CD4-positive, alpha-beta T cell treated with Interleukin-10 for 1 hour (primary cell): ENCODE results near the gene STAG1.
A peak's percentile ranks its signal among the peaks of the same experiment; 100 is the strongest.
"Not testable (repeated sequence)": the region's sequence is repeated elsewhere in the genome, so short reads cannot be mapped to it uniquely, and the experiment has no call there.

Experiments
- DNase-seq: peaks from one replicate; pipeline ENCODE4 v3.0.0-alpha.2; 2020

STAG1 gene

DNA sequence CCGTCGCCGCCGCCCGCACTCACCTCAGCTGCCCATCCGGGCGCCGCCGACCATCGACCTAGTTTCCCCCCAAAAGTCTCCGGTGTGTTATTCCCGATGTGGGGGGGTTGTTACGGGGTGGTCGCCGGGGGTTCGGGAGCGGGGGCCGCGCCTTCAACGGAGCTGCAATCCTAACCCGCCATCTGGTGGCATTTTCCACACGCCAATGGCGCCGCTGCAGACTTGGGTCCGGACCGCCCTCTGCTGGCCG lies at the start of gene STAG1:
TSS of gene STAG1 (minus strand) at position 207 of the 250 bp plus-strand sequence. CDS start 121,480 bp downstream, outside the sequence.
- no peak for DNase-seq

DNA sequence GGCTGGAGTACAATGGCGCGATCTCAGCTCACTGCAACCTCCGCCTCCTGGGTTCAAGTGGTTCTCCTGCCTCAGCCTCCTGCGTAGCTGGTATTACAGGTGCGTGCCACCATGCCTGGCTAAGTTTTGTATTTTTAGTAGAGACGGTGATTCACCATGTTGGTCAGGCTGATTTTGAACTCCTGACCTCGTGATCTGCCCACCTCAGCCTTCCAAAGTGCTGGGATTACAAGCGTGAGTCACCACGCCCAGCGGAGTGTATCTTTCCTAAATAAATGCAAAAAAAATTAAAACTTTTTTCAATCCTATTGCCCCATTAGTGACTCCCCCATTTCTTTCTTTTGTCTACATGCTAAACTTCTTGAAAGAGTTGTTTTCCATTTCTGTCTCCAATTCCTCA lies 49.0 kb upstream of the STAG1 start:
- not testable (repeated sequence) for DNase-seq

DNA sequence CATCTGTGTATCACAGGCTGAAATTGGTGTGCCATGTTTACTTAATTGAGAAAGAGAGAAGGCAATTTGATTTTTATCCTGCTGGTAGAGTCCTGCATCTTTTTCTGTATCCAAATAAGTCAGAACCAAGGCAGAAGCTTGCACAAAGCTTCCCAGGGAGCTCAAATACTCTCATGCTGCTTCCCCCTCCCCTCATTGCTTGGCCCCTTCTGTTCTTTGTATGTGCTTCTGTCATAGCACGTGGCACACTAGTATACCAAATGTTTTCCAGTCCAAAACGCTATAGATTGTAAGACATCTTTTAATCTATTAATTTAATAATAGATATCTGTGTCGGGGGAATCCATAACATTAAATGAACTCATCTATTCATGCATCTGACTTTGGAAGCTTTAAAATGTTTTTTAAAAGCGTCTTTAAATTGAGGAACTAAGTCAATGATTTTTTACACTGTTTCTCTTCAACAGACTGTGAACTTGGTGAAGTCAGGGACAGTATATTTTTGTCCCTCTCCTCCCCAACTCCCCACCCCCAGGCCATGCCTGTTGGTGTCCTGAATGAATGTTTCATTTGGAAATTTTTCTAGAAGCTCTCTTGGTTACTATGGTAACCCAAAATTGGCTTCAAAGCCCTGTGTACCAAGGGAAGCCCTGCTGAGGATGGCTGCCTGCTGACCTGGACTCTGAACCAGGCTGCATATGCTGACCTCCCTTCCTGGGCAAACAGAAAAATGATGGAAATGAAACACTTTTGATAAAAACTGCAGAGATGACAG lies 40.6 kb upstream of the STAG1 start:
- no peak for DNase-seq

DNA sequence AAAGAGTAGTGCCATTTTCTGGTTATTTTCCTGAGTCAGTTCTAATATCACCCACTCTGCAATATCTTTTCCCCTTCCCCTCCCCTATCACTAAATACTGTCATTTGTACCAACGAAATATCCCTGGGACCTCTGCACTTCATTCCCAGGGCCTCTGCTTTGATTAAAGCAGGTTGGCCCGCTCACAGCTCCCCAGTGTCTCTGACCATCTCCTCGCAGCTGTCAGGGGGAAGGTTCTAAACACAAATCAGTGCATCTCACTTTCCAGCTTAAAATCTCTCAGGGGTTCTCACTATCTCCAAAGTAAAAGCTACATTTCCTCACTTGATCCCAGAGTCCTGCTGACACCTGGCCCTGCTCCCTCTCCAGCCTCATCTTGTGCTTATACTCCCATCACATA lies 38.6 kb upstream of the STAG1 start:
- DNase-seq = no peak

DNA sequence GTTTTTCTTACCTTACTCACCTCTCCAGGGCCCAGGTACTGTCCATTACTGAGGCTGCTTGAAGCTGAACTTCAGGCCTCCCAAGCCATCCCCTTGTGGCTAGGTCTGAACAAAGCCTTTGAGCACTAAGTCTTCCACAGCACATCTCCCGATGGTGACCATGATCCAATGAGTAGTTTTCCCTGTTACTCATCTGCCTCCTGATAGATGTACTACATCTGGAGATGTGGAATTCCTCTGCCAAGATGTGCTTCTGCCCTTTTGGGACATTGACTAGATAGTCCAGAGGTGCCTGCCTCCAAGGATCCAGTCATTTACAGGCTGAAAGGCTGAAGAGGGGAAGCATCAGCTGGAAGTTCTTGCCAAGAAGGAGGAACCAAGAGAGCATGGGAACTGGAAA lies 37.8 kb upstream of the STAG1 start:
- DNase-seq = no peak

DNA sequence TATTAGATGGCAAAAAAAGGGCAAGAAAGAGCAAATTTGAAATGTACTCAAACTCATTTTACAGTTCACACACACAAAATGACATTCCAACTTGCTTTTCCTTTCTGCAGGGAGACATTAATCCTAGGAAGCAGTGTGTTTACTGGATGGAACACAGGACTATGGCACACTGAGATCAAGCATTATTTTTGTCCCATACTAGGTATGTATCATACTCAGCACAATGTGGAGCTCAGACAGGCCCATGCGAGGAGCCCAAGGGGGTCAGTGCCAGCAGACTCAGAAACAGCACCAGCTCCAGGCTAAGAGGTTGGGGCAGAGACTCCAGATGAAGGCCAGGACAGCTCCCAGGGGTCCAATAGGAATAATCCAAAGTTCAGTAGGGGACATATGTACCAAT lies 36.0 kb upstream of the STAG1 start:
- DNase-seq = no peak

DNA sequence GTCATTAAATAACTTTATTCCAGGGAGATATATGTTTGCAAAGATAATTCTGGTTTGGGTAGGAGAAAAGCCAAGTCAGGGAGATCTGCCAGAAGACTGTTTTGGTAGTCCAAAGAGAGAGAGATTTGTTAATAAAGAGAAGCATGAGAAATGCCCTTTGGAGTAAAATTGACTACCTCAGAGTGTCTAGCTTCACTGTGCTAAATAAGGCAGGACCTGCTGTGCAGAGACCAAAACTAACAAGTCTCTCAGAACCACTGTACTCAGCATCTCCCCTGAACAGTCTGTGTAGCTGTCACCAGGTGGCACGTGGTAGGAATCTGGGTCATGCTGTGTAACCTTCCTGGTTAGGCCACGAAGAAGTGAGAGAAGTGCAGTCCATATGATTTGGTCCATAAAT lies 35.2 kb upstream of the STAG1 start:
- peak; percentile 34 for DNase-seq

DNA sequence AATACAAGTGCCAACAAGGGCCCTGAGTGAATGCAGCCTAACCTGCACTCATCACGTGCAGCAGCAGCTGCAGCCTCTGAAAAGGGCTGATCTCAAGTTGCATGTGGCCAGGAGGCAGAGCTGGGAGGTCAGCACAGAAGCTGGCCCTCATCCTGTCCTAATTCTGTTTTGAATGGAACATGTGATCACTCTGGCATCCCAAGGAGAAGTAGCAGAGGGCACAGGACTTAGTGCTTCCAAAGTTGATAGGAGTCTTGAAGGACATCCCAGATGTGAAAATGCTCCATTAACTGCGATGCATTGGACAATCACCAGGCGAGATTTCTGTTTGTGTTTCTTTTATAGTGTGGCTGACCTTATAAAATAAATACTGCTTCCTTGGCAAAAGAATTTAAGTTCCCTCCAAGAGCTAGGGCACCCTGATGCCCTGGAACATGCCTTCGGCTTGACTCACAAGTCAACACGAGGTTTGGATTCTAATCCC lies 31.6 kb upstream of the STAG1 start:
- no peak for DNase-seq

DNA sequence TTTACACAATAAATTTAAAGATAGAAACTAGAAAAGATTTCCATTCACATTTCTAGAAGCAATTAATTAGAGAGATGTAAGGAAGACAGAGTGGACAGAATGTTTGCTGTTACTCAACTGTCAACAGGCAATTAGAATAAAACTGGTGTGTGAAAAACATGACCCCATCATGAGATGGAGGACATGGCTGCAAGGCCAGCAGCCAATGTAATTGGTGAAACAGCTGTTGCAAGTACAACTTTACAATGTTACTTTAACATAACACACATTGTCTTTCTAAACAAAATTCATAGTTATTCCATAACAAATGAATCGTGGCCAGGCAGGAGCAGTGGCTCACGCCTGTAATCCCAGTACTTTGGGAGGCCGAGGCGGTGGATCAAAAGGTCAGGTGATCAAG lies 28.6 kb upstream of the STAG1 start:
- DNase-seq = no peak

DNA sequence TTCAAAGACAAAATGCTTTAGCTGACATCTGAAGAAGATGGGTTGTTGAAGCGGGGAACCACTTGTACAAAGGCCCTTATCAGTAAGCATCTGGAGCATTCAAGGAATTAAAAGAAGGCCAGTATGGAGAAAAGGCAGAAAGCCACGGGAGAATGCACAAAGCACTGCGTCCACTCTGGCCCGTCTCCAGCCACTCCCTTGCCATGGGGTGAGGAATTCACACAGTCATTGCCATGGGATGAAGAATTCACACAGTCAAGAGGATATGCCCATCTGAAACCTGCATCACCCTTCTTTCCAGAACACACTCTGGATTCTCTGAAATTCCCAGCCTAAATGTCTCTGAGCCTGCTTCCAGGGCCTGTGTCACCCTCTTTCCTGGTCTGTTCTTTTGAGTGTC lies 26.7 kb upstream of the STAG1 start:
- DNase-seq = no peak

DNA sequence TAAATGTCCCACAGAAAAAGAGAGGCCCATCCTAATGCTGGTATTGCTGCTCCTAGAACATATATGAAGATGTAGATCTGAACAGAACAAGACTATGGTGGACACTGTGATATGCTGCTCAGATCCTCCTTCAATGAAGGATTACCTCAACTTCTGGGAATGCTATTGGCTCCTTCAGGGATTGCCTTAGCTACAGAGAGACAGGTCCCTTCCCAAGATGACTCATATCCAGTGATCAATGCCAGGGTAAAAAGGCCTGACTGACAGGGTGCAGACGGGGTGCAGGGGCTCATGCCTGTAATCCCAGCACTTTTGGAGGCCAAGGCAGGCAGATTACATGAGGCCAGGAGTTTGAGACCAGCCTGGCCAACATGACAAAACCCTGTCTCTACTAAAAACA lies 20.5 kb upstream of the STAG1 start:
- DNase-seq = no peak

DNA sequence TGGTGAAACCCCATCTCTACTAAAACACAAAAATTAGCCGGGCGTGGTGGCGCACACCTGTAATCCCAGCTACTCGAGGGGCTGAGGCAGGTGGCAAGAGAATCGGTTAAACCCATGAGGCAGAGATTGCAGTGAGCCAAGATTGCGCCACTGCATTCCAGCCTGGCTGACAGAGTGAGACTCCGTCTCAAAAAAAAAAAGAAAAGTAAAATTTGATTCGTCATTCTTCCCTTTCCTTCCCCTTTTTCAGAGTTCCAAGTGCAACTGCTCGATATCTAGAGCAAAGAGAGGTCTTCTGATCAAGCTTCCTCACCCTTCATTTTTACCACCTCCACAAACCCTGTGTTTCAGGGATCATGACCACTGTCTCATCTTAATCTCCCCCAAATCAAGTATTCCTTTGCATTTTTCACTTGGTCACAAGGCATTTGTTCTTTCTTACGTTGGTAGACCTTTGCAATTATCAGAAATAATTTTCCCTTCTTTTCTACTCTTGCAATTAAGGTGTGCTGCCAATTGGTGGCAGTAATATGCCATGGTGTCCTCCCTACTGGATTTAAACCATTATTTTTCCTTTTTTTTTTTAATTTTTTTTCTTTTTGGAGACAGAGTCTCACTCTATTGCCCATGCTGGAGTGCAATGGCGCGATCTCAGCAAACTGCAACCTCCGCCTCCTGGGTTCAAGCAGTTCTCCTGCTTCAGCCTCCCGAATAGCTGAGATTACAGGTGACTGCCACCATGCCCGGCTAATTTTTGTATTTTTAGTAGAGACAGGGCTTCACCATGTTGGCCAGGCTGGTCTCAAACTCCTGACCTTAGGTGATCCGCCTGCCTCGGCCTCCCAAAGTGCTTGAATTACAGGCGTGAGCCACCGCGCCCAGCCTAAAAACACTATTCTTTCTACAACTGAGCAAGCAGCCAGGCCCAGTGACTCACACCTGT lies 6.3 kb upstream of the STAG1 start:
- DNase-seq = peak; percentile 28

DNA sequence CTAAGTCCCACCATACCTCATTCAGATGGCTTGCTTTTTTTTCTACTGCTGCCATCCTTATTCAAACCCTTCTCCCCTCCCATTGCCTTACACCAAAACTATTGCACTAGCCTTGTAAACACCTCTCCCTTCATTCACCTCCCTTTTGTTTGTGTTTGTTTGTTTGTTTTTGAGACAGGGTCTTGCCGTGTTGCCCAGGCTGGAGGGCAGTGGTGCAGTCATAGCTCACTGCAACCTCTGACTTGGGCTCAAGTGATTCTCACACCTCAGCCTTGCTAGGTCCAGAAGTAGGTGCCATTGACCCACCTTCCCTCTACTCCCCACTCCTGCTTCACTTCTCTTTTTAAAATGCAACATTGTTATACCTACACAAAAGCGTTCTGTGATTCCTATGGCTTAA lies 3.0 kb upstream of the STAG1 start:
- DNase-seq = no peak

DNA sequence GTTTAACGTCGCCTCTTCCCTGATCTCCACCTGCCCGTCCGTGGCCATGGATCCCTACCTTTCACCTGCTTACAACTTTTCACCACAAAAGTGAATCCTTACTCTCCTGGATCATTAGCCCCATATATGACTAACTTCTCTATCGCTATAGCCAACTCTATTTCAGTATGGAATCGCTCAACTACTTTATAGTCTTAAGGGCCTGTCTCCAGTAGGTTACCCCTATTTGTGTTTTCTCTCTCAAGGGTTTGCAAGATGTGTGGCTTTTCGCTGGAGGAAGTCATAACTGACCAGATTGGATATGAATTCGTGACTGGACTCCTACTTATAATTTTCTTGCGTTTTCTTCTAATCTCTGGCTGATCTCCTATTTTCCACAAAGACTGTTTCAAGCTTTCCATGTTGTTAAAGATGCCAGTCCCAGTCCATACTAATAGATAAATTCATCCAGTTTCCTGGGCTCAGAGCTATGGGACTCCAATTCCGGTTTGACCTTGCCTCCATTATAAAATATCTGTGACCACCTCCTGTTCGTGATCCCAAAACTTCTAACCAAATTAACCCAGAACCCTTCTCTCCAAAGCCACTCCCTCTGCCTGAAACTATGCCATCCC lies 1.3 kb upstream of the STAG1 start:
- no peak for DNase-seq

DNA sequence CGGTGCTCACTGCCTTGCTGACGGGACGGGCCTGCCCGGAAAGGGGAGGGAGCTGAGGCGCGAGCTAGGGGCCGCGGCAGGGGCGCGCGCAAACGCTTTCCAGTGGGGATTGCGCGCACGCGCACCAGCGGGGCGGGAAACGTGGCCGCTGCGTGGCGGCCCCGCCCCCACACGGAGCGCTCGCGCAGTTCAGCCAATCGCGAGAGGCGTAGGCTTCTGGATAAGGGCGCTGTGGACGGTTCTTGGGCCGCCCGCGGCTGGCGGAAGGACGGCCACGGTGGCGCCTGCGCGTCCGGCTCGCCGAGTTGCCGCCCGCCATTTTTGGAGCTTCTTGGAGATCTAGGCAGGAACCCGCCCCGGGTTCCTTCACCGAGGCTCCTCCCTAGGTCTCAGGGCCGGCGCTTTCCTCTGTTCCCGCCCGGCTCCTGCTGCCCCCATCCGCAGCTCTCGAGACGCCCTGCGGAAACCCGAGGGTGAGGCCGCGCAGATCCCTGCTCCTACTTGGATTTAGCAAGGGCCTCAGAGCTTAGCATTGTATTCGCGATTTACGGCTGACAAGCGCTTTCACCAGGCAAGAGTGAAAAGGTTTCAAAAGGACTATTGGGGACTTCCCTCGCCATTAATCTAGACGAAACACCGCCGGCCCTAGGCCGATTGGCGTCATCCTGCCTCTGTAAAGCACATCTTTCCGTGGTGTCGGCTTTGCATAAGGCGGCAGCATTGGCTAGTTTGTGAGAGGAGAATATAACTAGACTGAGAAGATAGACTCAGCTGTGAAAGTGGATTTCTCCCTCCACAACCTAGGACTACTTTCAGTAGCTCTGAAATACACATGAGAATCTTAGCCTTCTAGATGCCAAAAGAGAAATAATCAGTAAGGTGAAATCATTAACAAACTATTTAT lies 496 bp upstream of the STAG1 start:
- peak; percentile 99 for DNase-seq

DNA sequence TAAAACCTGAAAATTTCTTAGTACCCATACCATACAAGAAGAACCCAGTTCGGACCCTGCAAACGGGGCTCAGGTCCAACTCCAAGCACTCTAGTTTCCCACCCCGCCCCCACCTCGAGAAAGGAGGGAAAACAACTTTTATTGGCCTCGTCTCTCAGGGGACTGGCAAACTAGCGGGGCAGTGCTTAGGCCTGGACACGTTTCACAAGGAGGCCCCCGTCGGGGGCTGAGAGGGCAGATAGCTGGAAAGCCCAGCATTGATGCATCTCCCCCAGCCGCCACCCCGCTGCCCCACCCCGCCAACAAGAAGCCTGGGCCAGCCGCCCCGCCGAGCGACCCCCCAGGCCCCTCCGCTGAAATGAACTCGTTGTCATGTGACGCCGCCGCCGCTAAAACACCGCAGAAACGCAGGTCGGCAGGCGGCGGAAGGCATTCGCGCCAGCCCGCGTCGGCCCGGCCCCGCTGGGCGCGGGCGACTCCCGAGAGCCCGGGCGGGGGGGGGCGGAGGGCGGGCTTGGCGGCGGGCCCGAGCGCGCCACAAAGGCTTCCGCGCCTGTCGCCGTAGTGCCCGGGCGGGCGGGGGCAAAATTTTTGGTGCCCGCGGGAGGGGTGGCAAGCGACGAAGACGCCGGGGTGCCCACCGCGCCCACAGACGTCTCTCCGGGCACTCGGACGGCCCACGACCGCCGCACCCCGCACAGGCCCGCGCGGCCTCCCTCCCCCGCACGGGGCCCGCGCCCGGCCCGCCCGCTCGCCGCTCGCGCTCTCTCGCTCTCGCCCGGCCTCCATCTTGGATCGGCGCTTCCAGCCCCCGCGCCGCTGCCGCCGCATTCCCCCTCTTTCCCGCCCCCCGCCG lies 634 bp downstream of the STAG1 start:
- DNase-seq = peak; percentile 74

DNA sequence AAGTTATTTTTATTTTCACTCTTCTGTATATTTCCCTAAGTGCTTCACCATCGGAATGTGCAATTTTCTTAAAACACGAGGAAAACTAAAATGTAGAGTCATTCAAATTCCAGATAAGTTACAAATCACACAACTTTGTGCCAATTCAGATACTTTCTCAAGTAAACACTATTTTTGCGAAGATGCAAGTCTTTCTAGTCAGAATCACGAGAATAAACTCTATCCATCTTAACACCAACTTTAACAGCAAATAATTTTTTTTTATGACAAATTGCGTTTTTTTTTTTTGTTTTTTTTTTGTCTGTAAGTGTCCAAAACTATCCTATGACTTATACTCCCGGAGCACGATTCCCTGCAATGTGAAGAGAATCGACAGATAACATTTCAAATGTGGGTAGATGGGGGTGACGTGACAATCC lies 1.3 kb downstream of the STAG1 start:
- no peak for DNase-seq

DNA sequence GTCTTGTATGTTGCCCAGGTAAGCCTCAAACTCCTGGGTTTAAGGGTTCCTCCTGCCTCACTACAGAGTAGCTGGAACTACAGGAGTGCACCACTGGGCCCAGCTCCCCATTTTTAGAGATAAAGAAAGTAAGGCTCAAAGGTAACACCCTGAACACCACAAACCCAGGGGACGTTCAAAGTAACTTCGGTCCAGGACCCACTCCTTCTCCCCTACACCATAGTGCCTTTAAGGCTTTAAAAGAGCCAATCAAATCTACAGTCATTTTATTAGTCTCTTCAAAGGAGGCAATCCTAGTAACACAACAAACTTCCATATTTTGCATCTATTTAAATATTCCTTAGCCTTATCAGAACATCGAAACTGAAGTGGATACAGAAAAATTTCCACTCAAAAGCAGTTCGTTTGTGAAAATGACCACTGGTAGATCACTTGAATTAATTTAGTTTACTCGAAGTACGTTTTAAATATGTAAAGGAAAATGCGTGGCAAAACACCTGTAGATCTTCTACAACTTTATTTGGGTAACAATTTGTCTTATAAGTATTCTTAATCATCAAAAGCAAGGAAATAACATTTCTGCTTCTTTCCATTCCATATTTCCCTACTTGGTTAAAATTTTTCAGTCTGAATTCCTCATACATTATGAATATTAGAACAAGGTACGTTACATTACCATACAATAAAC lies 1.8 kb downstream of the STAG1 start:
- peak; percentile 34 for DNase-seq

DNA sequence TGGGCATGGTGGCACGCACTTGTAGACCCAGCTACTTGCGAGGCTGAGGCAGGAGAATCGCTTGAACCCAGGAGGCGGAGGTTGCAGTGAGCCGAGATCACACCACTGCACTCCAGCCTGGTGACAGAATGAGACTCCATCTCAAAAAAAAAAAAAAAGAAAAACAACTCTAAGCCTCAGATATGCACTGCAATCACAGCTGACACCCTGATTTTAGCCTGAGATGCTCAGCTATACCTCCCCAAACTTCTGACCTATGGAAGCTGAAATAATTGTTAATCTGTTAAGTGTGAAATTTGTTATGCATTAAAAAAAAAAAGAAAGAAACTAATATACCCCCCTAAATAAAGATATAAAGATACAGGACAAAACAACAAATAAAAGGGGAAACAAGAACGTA lies 2.6 kb downstream of the STAG1 start:
- not testable (repeated sequence) for DNase-seq

DNA sequence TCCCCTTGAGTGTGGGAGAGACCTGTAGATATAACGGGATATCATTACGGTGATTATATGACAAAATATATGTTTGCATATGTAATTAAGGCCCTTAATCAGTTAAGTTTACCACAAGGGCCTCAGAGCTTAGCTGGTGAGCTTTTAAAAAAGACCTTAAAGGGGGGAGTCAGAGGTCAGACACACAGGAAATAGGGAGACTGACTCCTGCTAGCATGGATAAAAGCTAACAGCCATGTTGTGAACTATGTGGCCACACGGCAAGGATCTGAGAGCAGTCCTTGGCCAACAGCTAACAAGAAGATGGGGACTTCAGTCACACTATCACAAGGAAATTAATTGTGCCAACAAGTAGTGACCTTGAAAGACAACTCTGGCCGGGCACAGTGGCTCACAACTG lies 3.1 kb downstream of the STAG1 start:
- DNase-seq = no peak

DNA sequence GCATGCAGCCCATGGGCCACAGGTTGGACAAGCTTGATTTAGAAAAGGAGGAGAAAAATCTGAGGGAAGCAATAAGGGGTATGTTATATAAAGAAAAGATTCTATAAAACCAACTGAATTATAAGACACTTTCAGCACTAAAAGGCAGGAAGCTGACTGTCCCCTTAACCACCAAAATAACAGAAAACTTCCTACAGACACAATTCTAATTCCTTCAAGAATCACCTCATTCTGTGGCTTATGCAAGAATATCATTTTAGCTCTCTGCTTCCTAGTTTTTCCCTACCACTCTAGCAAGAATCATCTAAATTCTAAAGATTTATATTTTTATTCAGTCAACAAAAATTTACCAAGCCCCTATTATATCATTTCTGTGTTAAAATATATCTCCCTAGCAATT lies 6.3 kb downstream of the STAG1 start:
- DNase-seq = no peak
